Smooth muscle cell of the brain vasculature (primary cell): Measurements from ENCODE around the gene IFT81.
"Not testable (repeated sequence)": the region's sequence is repeated elsewhere in the genome, so short reads cannot be mapped to it uniquely, and the experiment has no call there.

Experiments
- DNase-seq: peaks from one replicate; pipeline ENCODE4 v3.0.0-alpha.2; 2012; ENCODE audit warnings: low read depth, low spot score

The IFT81 gene, protein sequence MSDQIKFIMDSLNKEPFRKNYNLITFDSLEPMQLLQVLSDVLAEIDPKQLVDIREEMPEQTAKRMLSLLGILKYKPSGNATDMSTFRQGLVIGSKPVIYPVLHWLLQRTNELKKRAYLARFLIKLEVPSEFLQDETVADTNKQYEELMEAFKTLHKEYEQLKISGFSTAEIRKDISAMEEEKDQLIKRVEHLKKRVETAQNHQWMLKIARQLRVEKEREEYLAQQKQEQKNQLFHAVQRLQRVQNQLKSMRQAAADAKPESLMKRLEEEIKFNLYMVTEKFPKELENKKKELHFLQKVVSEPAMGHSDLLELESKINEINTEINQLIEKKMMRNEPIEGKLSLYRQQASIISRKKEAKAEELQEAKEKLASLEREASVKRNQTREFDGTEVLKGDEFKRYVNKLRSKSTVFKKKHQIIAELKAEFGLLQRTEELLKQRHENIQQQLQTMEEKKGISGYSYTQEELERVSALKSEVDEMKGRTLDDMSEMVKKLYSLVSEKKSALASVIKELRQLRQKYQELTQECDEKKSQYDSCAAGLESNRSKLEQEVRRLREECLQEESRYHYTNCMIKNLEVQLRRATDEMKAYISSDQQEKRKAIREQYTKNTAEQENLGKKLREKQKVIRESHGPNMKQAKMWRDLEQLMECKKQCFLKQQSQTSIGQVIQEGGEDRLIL

GRCh38 chr12:110124269-110124995 lies at the start of gene IFT81:
Gene IFT81 (plus strand): TSS chr12:110124357. CDS start chr12:110127381, 3,024 bp downstream.
- DNase-seq = peak; percentile 73

GRCh38 chr12:110075880-110076279 lies 48.3 kb upstream of the IFT81 start:
- DNase-seq = no peak

DNA sequence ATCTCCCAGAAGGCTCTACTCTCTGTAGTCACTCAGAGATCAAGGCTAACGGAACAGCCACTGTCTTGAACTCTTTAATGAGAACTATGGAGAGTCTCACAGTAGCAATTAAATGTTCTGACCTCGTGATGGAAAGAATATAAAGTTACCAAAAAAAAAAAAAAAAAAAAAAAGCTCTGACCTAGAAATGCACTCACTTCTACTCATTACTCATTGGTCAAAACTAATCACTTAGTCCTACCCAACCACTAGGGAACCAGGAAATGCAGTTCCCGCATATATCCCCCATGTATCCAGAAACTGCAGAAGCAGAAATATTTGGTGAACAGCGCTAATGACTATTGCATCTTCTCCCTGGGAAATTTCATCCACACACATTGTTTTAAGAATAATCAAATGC lies 46.4 kb upstream of the IFT81 start:
- DNase-seq = no peak

DNA sequence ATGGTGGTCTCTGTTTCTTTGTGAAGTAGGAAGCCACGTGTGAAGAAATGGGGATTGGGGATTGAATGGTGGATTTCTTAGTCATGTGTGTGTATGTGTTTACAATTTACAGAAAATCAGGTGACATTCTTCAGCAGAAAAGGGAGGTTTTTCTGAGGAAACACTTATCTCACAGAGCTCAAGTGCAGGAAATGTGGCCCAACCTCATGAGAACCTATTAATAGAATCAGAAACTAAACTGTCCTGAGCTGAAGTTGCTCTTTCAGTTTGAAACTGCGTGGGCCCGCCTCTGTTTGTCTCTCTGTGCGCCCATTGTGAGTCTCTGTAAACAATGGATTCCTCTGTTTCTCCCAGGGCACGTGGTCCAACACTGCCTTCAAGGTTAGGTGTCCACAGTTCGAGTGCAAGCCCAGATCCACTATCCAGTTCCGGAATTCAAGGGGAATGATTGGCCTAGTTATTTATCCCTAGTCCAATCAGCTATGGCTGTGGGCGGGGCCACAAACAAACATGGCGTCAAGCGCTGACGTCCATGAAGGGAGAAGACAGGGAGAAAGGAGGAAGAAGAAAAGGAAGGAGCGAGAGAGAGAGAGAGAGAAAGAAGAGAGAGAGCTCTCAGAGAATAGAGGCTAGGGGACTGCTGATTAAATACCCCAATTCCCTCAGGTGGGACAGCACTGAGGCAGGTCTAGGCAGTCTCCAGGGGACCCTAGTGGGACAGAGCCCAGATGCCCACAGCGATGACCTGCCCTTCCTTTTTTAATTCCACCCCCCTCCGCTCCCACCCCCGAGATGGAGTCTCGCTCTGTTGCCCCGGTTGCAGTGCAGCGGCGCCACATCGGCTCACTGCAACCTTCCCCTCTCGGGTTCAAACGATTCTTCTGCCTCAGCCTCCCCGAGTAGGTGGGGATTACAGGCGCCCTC lies 44.4 kb upstream of the IFT81 start:
- DNase-seq = no peak

GRCh38 chr12:110080410-110080809 lies 43.7 kb upstream of the IFT81 start:
- DNase-seq = no peak

GRCh38 chr12:110084314-110085015 lies 39.7 kb upstream of the IFT81 start:
- DNase-seq = no peak

- not testable (repeated sequence) for DNase-seq
These were observed 35.9 kb upstream of the IFT81 start for GRCh38 chr12:110088216-110088615.

DNA sequence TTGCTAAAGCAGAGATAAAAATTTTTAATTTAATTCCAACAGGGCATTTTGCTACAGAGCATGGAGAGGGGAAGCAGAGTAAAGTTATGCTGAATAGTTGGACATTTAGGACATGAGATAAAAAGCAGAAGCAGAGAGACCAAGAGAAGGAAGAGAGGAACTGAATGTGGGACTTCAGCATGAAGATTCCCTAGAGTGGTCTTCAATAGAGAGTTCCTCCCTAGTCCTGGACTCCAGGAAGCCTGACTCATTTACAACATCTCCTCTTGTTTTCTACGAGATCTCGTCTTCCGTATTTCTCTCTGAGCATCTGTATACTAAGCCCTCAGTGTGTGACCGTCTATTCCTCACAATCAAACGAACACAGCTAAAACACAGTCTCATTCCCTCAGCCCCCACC lies 35.2 kb upstream of the IFT81 start:
- no peak for DNase-seq

- no peak for DNase-seq
These were observed 33.7 kb upstream of the IFT81 start for GRCh38 chr12:110090266-110091135.

DNA sequence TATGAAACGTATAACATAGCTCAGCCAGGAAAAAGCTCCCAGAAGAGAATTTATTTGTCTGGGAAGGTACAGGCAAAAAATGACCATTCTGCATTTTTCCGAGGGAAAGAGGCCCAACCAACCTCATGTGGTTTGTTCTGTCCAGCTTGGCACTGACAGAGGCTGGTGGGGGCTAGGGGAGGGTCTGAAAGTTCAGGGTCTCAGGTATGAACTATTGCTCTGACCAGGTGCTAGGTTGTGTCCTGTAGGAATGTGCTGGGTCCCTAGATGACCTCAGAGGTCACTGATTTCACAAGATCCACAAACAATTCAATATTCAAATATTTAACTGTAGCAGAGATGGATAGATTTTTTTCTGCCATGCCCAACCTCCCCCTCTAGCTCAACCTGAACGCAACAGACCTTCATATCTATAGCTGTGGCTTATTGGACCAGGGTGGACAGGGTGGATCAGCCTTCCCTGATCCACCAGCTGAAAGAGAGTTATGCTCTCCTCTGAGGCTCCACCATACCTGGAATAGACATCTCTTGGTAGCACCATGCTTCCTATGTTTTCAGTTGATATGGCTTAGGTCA lies 32.9 kb upstream of the IFT81 start:
- no peak for DNase-seq

DNA sequence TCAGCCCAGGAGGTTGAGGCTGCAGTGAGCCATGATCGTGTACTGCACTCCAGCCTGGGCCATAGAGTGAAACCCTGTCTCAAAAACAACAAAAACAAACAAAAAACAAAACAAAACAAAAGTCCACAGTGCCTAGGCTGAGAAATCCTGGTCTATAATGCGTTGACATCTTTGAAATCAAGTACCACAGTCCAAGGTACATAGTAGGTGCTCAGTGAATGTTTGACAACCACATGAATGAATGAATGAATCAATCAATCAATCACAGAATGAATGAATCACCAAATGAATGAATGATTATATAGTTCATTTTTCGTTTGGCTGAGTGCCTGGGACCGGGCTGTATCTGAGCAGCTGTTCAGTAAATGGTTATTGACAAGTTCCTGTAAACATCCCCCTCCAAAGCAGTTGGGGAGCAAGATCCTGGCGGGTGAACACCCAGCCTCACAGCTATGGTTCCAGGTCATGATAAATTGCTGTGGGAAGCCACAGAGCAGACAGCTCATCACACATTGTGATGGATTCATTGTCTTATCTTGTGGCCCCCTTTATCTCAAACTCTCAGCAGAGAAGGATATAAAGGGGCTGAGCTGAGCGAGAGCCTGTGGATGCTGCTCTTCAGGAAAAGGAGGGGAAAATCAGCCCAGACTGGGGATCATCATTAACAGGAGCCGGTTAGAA lies 30.4 kb upstream of the IFT81 start:
- DNase-seq = no peak

DNA sequence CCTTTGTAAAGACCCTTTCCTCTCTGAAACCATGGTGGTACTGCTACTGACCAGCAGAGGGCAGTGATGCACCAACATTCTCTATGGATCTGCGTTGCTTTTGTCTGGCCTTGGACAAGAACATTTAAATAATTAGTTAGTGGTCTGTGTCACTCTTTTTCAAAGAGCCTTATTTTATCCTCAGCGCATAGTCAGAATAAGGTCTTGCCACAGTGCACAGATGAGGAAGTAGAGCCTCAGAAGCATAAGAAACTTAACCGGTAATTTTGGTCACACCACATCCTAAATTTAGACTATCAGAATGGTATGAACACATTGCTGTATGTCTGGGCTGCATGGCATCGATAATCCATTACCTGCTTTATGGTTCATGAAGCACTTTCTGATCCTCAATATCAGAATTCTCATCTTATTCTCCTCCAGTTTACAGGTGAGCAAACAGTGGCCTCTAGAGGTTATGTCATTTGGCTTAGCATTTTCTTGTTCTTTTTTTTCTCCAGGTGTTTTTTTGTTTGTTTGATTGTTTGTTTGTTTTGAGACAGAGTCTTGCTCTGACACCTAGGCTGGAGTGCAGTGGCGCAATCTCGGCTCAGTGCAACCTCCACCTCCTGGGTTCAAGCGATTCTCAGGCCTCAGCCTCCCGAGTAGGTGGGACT lies 23.7 kb upstream of the IFT81 start:
- peak; percentile 55 for DNase-seq

- DNase-seq = no peak
These were observed 21.9 kb upstream of the IFT81 start for GRCh38 chr12:110102255-110102654.

- DNase-seq = no peak
These were observed 19.7 kb upstream of the IFT81 start for GRCh38 chr12:110104188-110105094.

GRCh38 chr12:110105159-110105558 lies 19.0 kb upstream of the IFT81 start:
- DNase-seq = no peak

- DNase-seq = no peak
These were observed 18.2 kb upstream of the IFT81 start for GRCh38 chr12:110105986-110106385.
